GM18951 (cell line): ENCODE results near the gene UBXN11.

ENCODE experiments used
- POLR2A ChIP-seq: IDR thresholded peaks from 4 replicates; pipeline ENCODE4 v1.6.1; 2011; ENCODE audit warnings: mild to moderate bottlenecking; ENCODE audit not compliant: insufficient read length, insufficient read depth; ENCODE audit errors: extremely low read depth
- in situ Hi-C: fragments of 300-500 bp; cut with MboI; formaldehyde crosslinking; loops from one replicate; pipeline ENCODE4 v1.12.0; 2022; ENCODE audit warnings: low sequenced_read_pairs, mixed read lengths, inconsistent platforms; ENCODE audit not compliant: unreplicated experiment

The UBXN11 gene

GRCh38 chr1:26275580-26276431 is 30.6 kb downstream of the UBXN11 start:
- in situ Hi-C loops, result no loop called here
- no peak for TF ChIP-seq POLR2A

DNA sequence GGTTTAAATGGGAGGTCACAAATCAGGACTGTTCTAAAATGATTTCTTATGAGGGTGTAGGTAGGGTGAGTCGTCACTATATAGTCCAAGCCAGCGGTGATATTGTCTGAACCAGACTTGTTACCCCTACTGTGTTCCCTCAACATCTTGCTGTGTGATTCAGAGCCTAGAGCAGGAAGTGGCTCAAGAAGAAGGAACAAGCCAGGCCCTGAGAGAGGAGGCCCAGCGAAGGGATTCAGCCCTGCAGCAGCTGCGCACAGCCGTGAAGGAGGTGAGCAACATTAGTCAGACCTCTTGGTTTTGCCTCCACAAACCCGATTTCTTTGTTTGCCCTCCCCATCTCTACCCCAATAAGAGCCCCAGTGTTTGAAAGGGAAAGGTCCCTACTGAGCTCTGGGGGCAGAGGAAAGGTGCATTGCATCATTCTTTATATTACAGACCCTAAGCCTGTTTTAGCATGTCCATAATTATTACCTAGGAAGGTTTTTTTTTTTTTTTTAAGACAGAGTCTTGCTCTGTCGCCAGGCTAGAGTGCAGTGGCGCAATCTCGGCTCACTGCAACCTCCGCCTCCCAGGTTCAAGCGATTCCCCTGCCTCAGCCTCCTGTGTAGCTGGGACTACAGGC is 31.5 kb downstream of the UBXN11 start:
- no peak for TF ChIP-seq POLR2A
- in situ Hi-C loops, result no loop called here

GRCh38 chr1:26269198-26269550 is 37.3 kb downstream of the UBXN11 start:
- no peak for TF ChIP-seq POLR2A
- in situ Hi-C loops, result no loop called here

GRCh38 chr1:26268290-26269197 is 37.9 kb downstream of the UBXN11 start:
- no peak for TF ChIP-seq POLR2A
- in situ Hi-C loops, result no loop called here

DNA sequence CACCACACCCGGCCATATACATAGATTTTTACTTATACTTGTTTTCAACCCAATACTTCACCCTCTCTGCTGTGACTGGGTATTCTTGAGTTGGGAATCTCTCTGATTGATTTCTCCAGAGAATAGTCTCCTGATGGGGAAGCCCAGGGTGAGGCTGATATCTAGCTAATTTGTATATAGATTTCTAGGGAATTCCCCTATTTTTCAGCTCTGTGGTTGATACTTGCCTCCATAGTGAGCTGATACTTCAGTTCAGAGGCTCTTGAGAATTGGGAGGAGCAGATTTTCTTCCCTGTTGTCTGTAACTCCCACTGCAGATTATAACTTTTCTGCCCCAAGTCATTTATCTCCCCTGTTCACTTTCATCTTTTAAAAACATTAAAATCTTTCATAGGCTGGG is 41.0 kb downstream of the UBXN11 start:
- no peak for TF ChIP-seq POLR2A
- in situ Hi-C loops, result no loop called here

- in situ Hi-C loops, result no loop called here
- no peak for TF ChIP-seq POLR2A
Measured at GRCh38 chr1:26263212-26263611, 43.2 kb downstream of the UBXN11 start.

- in situ Hi-C loops, result no loop called here
- no peak for TF ChIP-seq POLR2A
Measured at GRCh38 chr1:26259578-26259977, 46.9 kb downstream of the UBXN11 start.

GRCh38 chr1:26259005-26259404 is 47.4 kb downstream of the UBXN11 start:
- in situ Hi-C loops, result no loop called here
- TF ChIP-seq POLR2A, result no peak

DNA sequence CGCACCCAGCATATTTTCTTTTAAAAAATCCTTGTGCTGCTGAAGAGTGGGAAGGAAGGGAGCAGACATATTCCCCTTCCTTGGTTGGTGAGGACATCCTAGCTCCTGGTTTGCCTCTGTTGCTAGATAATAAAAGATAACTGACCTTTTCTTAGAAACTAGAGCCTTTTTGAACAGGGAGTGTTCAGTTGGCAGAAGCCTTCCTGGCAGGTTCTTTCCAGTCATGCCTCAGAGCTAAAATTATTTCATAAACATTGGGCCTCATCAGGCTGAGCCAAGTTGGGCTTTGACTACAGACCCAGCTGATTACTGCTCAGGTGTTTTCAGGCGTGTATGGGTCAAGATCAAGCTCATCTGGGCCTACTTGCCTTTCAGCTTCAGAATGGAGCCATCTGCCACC is 49.2 kb downstream of the UBXN11 start:
- TF ChIP-seq POLR2A, result no peak
- in situ Hi-C loops, result no loop called here

DNA sequence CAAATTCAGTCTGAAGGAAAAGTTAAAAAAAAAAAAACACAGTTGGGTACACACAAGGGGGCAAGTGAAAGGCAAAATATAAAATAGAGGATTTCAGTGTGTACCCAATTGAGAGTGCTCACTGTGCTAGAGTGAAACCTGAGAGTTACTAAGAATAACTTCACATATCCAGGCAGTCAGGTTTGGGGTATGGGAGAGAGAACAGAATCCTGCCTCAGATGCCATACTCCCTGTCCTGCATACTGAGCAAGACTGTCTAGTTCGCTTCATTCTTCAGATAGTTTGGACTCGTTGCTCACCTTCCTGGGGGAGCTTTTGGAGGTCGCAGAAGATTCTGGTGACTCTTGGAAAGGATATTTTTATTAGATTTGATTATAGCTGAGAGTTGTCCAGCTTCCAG is 52.0 kb downstream of the UBXN11 start:
- TF ChIP-seq POLR2A, result no peak
- in situ Hi-C loops, result no loop called here

DNA sequence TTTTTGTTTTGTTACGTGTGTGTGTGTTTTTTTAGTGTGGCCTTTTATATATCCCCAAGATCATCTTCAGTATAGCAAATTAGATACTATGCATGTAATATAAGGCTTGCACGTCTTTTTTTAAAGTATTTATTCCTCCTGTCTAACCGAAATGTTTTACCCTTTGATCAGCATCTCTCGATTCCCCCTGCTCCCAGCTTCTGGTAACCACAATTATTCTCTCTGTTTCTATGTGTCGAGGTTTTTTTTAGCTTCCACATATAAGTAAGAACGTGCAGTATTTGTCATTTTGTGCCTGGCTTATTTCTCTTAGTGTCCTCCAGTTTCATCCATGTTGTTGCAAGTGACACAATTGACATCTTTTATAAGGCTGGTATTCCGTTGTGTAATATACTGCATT is 53.7 kb downstream of the UBXN11 start:
- in situ Hi-C loops, result no loop called here
- TF ChIP-seq POLR2A, result no peak

DNA sequence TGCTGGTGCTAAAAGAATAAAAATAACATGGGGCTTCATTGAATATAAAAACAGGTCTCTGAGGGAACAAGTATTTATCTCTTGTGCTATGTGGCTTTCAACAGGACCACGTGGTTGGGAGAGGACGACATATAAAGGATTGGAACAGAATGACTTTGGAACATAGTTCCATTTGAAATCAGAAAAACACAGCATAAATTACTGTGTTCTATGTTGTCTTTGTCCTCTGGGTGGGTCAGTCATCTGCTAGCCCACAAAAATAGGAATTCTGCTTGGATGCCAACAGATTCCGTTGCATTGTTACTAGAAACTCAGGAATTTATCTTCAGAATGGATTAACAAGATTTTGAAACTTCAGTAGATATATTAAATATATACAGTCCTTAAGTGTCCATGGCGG is 66.5 kb downstream of the UBXN11 start:
- in situ Hi-C loops, result no loop called here
- no peak for TF ChIP-seq POLR2A

DNA sequence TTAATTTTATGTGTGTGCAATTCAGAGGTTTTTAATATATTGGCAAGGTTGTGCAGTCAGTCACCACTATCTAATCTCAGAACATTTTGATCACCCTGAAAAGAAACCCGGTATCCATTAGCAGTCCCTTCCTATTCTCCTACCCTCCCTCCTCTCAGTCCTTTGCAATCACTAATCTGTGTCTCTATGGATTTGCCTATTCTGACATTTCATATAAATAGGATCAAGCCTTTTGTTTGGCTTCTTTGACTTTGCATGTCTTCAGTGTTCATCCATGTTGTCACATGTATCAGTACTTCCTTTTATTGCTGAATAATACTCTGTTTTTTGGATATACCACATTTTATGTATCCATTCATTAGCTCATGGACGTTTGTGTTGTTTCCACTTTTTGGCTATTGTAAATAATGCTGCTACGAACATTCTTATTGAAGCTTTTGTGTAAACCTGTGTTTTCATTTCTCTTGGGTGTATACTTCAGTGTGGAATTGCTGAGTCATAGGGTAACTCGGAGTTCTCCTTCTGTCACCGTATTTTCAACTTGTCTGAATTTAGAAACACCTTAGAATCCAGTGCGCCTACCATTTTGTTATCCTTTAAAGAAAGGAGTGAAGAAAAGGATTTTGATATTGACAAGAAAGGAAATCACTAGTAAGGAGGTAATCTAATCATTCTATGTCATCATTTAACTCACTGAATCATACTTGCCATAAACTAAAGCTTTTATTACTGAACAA is 69.0 kb downstream of the UBXN11 start:
- no peak for TF ChIP-seq POLR2A
- in situ Hi-C loops, result no loop called here

DNA sequence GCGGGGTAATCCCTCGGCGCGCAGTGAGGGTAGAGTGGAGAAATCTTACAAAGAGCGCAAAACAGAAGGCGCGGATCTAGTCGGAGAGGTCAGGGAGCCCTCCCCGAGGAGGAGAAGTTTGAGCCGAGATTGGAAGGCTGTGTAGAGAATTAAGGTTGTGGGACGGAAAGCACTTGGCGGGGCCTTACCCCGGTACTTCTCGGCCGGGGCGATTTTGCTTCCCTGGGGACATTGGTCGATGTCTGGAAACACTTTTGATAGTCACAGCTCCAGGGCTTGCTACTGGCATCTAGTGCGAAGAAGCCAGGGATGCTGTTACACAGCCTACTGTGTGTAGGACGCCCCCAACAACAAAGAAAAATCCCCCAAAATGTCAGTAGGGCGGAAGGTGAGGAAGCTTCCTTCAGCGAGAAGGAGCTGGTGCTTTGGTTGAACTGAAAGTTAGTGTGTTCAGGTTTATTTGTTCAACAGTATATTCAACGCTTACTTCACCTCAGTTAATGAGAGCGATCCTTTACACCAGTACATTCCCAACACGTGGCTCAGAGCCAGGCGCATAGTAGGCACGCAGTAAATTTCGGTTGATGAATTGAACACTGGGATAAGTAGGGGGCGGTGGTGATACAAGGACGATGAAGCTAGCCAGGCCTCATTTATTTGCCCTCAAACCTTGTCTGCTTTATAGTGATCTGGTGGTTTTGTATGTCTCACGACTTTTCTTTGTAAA is 71.6 kb downstream of the UBXN11 start:
- TF ChIP-seq POLR2A, result no peak
- in situ Hi-C loops, result no loop called here
